ENCODE measurements around the gene NRDE2.

NRDE2 gene

DNA sequence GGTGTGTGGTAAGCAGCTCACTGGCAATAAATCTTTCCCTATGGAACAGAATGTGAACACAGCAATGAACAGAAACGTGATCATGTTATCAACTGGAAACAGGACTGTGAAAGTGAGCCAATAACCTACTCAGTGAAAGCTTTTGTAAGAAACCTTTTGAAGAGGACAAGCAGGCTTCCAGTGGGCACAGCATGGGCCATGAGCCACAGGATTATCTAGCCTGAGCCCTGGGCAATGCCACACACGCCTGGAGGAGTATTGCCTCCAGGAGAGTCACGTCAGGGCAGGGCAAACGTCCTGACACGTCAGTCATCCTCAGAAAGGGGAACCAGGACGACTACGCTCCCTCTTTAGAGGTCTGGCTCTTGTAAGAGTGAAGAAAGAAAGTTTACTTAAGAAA lies 32.3 kb downstream of the NRDE2 start:
- DNase-seq (ENCODE audit: low read depth in 2 of 2): no peak

DNA sequence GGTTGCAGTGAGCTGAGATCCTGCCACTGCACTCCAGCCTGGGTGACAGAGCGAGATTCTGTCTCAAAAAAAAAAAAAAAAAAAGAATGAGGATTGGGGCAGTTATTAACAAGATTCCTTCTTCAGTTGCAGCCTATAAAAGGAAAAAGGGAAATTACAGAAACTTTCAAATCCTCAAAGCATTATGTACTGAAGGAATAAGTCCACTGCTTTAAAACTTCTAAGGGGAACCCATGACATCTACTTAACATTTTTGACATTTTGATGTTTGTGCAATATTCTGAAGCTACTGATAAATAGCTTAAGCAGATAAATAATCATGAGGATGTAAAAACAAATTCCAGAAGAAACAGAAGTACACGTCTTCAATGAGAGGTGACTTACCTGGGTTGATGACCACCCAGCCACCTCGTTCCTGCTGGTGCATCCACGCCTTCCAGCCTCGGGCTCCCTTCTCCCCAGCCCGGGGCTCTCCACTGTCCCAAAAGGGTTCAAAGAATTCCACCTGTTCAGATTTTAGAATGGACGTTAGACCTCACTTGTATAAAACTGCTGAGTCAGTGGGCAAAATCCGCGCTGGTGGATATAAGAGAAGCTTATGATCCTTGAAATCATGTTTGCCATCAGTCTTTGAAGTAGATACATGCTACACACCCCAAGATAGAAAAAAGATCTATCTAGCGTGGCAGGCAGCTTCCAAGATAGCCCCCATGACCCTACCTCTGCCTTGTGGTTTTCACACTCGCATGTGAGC lies 33.7 kb downstream of the NRDE2 start:
- no peak for DNase-seq (ENCODE audit: low read depth in 2 of 2)

GRCh38 chr14:90296641-90297040 lies 35.1 kb downstream of the NRDE2 start:
- DNase-seq (ENCODE audit: low read depth in 2 of 2): no peak

DNA sequence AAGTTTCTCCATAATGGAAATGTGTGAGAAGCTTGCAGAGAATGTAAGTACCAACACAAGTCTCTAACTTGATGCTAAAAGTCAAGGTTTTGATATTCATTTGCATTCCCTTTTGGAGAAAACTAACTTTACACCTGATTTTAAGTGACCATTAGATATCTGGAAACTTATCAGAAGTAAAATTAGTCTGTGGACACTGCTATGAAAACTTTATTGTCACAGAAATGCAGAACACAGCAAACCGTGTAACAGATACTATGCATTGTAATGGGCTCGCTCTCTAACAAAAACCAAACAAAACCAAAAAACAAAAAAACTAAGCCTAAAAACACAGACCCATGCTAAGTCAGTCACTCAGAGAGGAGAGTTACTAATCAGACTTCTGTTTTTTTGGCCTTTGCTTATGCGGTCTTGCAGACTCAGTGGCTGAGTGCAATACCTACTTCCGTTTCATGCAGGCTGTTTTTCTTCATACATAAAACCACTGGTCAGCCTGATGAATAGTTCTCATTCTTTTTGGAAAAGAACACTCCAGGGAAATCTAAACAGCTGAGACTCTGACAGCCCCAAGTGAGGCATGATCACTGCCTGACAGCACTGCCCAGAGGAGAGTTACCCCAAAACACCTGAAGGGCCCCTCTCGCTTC lies 35.7 kb downstream of the NRDE2 start:
- DNase-seq (ENCODE audit: low read depth in 2 of 2): no peak

DNA sequence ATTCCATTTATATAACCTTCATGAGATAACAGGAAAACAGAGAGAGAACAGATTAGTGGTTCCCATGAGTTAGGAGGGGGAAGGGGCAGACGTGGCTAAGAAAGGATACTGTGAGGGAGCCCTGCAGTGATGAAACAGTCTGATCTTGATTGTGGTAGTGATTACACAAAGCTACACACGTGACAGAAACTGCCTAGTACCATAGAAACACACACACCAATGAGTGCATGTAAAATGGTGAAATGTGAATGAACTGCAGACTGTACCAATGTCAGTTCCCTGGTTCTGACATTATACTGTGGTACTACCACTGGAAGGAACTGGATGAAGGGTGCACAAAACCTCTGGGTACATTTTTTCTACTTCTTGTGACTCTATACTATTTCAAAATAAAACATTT lies 36.9 kb downstream of the NRDE2 start:
- no peak for DNase-seq (ENCODE audit: low read depth in 2 of 2)

DNA sequence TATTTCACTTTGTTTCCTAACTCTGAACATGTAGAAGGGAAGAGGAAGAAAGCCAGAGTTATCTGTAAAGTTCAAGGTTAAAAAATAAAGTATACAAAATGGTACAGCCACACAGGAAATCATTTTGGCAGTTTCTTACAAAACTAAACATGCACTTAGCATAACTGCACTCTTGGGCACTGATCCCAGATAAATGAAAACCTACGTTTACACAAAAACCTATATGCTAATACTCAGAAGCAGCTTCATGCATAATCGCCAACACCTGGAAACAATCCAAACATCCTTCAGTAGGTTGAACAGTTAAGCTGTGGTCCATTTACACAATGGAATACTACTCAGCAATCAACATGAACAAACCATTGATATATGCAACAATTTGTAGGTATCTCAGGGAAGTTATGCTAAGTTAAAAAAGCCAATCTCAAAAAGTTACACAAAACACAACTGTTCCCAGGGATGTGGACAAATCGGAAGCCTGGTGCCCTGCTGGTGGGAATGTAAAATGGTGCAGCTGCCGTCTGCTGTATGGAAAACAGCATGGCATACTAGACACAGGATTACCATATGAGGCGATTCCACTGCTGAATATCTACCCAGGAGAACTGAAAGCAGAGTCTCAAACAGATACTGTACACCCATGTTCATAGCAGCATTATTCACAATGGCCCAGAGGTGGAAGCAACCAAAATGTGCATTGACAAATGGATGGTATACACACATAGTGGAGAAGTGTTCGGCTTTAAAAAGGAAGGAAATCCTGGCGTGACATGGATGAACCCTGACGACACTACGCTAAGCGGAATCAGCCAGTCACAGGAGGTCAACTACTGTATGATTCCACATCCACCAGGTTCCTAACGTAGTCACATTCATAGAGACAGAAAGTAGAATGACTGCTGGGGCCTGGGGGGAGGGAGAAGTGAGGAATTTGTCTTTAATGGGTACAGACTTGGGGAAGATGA lies 37.7 kb downstream of the NRDE2 start:
- DNase-seq (ENCODE audit: low read depth in 2 of 2): no peak

GRCh38 chr14:90291699-90292098 lies 40.0 kb downstream of the NRDE2 start:
- no peak for DNase-seq (ENCODE audit: low read depth in 2 of 2)

DNA sequence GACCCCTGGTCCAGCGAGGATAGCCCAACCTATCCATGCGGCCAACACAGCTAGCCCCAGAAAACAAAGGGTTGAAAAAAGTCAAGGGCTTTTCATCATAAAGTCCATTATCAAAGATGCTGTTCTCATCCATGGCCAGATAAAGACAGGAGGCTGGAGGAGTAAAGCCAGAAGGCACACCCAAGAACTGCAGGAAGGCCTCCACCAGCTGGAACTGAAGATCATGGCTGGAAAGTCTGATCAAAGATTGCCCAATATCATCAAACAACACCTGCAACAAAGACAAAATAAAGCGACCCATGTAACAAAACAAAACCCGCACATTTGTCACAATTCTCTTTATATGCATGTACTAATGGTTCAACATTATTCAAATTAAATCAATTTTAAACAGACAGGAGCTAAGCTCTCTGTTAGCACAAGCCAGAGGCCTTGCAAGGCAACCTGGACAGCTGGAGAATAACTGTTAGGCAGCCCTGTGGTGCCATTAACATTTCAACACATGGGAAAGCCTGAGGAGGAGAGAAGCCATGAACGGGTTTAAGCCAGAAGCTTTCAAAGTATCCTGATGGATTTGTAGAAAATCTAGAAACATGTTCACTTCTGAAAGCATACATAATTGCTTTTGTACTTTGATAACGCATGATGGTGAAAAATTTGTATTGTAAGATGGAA lies 41.3 kb downstream of the NRDE2 start:
- no peak for DNase-seq (ENCODE audit: low read depth in 2 of 2)

DNA sequence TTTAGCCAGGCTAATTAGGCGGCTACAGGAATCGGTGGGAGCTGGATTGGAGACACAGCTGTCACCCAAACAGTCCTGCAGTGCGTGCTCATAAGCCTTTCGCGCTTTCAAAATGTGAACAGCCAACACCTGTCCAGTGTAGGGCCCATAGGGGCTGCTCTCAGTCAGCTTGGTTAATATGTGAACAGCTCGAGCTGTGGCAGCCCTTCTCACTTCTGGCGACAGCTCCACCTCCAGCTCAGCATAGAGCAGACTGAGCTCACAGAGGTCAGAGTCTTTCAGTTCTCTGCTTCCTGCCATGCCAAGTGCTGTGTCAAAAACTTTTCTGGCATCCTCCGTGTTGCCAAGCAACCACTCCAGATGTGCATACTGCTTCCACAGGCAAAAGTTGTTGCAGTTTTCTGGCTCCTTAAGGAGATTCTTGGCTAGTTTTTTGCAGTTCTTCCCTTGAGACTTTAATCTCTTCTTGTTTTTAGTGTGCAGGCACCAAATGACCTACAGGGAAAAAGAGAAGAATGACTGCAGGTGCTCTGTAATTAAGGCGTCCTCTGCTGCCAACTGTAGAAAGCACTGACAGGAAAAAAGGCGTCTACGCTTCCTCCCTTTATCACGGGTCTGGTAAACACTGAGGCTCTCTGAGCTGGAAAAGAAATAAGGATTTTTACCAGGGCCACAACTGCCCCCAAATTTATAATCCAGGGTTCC lies 42.9 kb downstream of the NRDE2 start:
- no peak for DNase-seq (ENCODE audit: low read depth in 2 of 2)

DNA sequence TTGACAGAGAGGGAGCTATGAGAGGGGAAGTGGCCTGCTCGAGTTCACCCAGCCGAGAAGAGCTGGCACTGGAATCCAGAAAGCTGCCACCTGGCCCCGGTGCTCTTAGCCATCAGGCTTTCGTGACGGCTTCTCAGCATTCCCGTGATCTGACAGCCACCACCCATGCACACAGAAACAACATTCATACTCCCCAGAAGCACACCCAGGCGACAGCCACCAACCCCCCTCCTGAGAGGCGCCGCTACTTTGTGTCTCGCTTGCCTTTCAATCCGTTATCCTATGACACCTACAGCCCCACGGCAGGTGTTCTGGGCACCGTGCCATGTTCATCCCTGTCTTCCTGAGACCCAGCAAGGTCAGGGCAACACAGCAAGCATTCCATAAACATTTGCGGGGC lies 44.0 kb downstream of the NRDE2 start:
- DNase-seq (ENCODE audit: low read depth in 2 of 2): no peak

DNA sequence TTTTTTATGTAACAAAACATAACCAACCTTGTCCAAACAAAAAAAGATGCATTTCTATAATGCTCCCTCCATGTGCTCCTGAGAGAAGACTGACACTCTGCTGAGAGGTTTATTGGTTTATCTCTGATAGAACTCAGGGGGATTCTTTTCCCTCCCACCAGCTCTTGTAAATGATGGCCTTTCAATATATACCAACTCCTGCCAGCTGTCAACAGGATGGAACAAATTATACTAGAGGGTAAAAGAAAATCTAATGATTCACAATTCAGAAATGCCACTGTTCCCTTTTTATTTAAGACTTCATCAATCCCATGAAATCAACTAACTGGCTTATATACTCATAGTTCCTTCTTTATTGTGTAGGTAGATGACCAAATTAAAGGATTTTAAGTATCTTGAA lies 50.0 kb downstream of the NRDE2 start:
- DNase-seq (ENCODE audit: low read depth in 2 of 2): no peak

- no peak for DNase-seq (ENCODE audit: low read depth in 2 of 2)
Observed at GRCh38 chr14:90281261-90281660, 50.5 kb downstream of the NRDE2 start.

DNA sequence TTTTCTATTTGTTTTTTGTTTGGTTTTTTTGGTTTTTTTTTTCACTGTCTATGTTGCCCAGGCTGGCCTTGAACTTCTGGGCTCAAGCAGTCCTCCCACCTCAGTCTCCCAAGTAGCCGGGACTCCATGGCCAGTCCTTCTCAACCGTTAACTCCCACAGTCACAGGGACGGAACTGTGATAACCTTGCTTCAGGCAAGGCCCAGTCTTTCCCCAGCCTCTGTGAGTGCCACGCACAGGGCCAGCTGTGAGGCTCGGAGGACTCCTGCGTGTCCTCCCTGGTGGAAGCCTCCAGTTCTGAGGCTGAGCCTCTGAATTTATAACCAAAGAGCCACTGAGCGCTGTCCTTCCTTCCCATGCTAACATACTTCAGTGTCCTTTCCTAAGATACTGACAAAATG lies 51.6 kb downstream of the NRDE2 start:
- no peak for DNase-seq (ENCODE audit: low read depth in 2 of 2)

DNA sequence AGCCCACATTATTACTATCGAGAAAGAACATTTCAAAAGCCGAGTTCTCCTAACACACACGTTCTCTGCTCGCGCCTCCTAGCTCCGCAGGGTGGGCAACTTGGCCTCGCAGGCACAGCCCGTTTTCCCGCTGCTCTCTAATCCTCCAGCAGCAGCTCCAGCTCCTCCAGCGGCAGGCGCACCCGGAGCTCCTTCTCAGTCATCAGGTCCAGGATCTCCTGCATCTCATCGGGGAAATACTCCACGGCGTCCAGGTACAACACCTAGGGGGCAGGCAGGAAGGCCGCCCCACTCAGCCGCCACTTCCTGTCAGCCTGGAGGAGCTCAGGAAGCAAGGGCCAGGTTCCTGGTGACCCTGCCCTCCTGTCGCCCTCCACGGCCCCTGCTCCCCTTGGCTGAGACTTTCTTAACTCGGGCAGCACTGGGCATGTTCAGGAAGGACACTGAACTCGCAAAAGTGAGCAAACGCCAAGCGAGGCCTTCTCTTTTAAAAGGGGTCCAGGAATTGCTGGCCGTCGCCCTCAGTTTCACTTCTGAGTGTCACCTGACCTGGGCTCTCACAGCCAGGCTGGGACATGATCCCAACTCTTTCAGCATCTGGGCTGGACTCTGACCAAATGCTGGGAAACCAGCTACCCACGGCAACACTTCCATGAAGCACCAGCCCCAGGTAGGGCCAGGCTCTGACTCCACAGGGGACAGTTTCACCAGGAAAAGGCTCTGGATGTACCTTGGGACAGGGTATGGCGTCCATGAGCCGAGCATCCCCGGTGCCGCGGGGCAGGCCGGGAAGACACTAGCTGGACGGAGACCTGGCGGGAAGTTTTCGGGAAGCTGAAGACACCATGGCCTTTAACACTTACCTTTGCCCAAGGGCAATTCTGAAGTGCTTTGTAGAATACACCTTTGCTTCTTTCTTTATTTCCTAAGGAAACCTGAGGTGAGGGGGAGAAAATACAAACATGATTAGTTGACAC lies 53.3 kb downstream of the NRDE2 start:
- no peak for DNase-seq (ENCODE audit: low read depth in 2 of 2)

- DNase-seq (ENCODE audit: low read depth in 2 of 2): no peak
Observed at GRCh38 chr14:90277581-90278198, 54.1 kb downstream of the NRDE2 start.

DNA sequence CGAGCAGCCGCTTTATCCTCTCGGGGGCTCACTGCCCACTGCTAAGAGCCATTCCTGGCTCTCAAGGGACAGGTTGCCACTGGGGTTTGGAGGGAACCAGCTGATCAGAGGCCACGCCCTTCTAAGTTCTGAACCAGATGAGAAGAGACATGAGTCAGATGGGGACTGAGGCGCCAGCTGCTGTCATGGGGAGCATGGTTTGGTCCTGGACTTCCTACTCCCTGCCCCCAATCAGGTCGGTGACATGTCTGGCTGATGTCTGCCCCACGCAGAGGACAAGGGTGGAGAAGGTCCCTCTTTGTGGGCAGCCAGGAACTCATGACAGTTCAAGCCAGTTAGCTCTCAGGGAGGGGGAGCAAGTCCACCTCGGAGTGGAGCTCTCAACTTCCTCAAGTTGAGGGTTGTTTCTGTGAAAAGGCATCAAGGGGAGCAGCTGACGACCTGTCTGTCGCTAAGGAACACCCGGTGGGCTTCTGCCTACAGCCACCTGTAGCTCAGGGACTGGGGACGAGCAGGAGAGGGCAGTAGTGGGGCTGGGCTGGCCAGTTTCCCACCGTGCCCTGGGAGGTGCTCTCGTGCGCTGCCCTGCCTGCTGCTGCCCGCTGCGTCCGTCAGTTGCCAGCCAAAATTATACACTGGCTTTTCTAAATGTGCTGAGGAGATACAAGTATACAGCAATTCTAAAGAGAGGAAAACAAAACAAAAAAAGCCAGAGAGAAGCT lies 54.9 kb downstream of the NRDE2 start:
- no peak for DNase-seq (ENCODE audit: low read depth in 2 of 2)

GRCh38 chr14:90275820-90276219 lies 55.9 kb downstream of the NRDE2 start:
- no peak for DNase-seq (ENCODE audit: low read depth in 2 of 2)

GRCh38 chr14:90275458-90275814 lies 56.3 kb downstream of the NRDE2 start:
- DNase-seq (ENCODE audit: low read depth in 2 of 2): no peak

Measured in activated CD8-positive, alpha-beta memory T cell treated with anti-CD3 and anti-CD28 coated beads for 4 hours (primary cell).